C4-2B (cell line): ENCODE measurements around the gene GPC2.
"Not testable (repeated sequence)": the region's sequence is repeated elsewhere in the genome, so short reads cannot be mapped to it uniquely, and the experiment has no call there.

ENCODE experiments used
- H3K27ac ChIP-seq: fragments of 450-650 bp; 2 replicates; pipeline ENCODE4 v1.5.1; 2017
- CTCF ChIP-seq: fragments of 450-650 bp; conservative IDR thresholded peaks from 2 replicates; pipeline ENCODE4 v1.5.1; 2017; ENCODE audit warnings: mild to moderate bottlenecking
- ZFX ChIP-seq: fragments of 450-650 bp; IDR thresholded peaks from 2 replicates; pipeline ENCODE4 v1.6.1; 2017

GPC2 gene

GRCh38 chr7:100219271-100219737 lies 42.1 kb upstream of the GPC2 start:
- TF ChIP-seq CTCF: no peak
- H3K27ac ChIP-seq: no peak overlapping the region

GRCh38 chr7:100217934-100218333 lies 40.8 kb upstream of the GPC2 start:
- not testable (repeated sequence) for H3K27ac ChIP-seq

GRCh38 chr7:100215895-100216294 lies 38.7 kb upstream of the GPC2 start:
- no peak overlapping the region for H3K27ac ChIP-seq
- no peak for TF ChIP-seq ZFX
- no peak for TF ChIP-seq CTCF

GRCh38 chr7:100214356-100214755 lies 37.2 kb upstream of the GPC2 start:
- H3K27ac ChIP-seq: not testable (repeated sequence)

- no peak overlapping the region for H3K27ac ChIP-seq
- TF ChIP-seq ZFX (no peak), CTCF (no peak)
These were observed 36.5 kb upstream of the GPC2 start for GRCh38 chr7:100213672-100214071.

GRCh38 chr7:100212631-100213286 lies 35.6 kb upstream of the GPC2 start:
- no peak overlapping the region for H3K27ac ChIP-seq
- TF ChIP-seq ZFX (no peak), CTCF (no peak)

- no peak for TF ChIP-seq ZFX
- TF ChIP-seq CTCF: no peak
- no peak overlapping the region for H3K27ac ChIP-seq
These were observed 34.2 kb upstream of the GPC2 start for GRCh38 chr7:100211342-100211780.

- TF ChIP-seq ZFX: no peak
- TF ChIP-seq CTCF: no peak
- no peak overlapping the region for H3K27ac ChIP-seq
These were observed 33.6 kb upstream of the GPC2 start for GRCh38 chr7:100210805-100211204.
